Stimulated activated CD4-positive, alpha-beta T cell treated with anti-CD3 and anti-CD28 coated beads, Interleukin-2, amount 100 ng/mL, for 24 hours (primary cell): ENCODE results near the gene LHPP.
A peak's percentile ranks its signal among the peaks of the same experiment; 100 is the strongest.

Experiments
- DNase-seq, 2 donors: peaks; one replicate each; pipeline ENCODE4 v3.0.0-alpha.2; 2020

LHPP gene

DNA sequence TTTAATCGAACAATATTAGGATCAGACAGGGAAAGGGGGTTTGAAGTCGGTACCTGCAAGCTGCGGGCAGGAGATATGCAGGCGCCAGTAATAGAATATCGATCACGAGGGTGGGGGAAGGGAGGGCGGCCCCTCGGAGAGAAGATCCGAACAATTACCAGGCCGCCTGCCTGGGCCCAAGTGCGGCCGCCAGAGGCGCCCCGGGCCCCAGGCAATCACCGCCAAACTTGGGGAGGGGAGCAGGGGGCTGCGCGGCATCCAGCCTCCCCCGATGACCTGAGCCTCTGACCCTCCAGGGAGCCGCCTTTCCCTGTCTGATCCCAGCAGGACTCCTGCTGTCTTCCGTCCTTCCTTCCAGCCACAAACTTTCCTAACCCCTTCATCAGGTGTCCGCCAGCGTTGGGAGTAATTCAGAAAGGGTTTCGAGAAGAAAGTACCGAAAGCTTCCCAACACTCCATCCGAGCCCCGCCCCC, 12.9 kb upstream of the LHPP start:
- no peak for DNase-seq

DNA sequence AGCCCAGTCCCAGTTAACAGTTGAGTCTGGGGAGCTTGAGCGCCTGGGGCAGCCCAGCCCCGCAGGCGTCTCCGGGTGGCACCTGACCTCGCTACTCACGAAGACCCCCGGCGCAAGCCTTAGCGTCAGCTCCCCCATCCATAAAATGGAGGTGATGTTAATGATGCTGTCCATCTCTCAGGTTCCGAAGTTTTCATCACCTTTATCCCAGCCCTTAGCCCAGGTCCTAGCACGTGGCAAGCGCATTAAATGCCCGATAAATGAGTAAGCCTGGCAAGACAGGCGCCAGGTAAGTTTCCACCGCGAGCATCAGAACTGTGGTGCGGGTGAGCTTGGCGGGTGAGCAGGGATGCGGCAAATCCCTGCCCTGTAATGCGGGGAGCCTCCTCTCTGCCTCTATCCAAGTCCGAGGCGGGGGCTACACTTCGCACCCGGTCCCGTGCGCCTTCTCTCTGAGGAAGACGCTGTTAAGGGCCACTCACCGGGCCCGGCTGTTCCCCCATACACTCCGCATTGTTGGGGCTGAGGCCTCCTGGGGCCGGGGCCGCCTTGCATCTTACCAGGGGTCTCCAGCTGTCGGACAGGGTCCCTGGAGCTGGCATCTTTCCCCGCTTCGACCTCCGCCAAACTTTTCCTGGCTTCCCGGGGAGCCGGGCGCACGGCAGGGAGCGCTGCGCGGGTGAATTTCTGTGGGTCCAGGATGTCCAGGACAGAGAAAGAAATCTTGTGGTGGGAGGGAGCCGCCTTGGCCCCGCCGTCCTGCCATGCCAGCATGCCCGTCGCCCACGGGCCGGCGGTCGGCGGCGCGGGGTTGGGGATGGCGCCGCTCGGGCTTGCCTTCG, 12.2 kb upstream of the LHPP start:
- no peak for DNase-seq

DNA sequence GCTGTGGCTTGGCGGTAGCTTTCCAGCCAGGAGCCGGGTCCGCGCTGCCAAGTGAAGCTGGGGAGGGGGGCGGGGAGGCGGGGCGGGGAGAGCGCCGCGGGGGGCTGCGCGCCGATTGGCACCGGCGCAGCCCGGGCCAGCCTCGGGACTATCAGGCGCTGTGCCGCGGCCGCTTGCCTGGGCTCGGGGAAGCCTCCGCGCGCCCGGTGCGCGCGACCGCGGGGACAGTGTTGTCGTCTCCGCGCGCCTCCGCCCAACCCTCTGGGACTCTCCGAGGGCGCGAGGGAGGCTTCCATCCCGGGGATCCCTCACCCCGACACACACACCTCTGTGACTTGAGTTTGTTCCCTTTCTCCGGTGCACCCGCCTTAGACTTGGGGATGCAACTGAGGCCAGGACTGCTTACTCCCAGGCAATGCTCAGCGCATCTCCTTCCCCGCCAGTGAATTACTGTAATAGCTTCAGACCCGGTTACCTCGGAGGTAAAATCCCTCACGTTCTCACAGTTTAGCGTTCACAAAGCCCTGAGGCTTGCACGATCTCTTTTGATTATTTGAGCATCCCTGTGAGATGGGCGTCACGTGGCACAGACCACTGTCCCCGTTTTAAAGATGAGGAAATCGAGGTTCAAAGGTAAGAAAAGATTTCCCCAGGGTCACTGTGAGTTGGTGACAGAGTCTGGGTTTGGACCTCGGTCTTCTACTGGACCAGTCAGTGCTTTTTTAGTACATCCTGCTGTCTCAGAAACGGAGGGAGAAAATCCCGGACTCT, 11.4 kb upstream of the LHPP start, which contains the start of gene NKX1-2:
TSS of gene NKX1-2 (minus strand) at position 24 of the 771 bp plus-strand sequence. CDS start 92 bp downstream, outside the sequence.
- peak in 1 of 2 donors; percentile 46 for DNase-seq

DNA sequence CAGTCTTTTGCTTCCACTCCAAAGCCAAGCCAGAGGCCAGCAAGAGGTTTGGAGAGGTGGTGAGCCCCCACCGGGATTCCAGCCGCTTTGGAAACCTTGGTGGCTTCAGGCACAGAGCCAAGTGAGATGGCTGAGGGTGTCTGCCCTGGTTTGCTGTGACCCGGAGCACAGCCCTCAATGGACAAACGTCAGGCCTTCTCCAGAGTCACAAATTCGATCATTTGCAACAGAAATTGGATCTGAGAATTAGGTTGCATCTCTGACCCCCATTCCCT, 10.9 kb upstream of the LHPP start:
- no peak for DNase-seq

DNA sequence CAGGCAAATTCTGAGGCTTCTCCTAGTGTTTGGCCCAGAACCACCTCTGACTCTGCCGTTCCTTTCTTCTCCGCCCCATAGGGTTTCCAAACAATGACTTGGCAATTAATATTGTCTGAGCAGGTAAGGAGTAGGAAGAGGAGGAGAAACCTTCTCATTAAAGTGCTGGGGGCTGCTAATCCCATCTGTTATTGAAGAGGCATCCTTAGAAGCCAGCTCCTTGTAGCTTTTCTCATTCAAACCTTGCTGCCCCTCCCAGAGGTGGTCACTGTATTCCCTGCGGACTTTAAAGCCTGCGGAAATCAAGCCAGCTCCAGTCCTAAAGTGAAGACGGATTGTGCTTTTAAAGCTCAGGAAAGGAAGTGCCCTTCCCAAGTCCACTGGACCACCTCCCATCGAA, 10.3 kb upstream of the LHPP start:
- DNase-seq = no peak

DNA sequence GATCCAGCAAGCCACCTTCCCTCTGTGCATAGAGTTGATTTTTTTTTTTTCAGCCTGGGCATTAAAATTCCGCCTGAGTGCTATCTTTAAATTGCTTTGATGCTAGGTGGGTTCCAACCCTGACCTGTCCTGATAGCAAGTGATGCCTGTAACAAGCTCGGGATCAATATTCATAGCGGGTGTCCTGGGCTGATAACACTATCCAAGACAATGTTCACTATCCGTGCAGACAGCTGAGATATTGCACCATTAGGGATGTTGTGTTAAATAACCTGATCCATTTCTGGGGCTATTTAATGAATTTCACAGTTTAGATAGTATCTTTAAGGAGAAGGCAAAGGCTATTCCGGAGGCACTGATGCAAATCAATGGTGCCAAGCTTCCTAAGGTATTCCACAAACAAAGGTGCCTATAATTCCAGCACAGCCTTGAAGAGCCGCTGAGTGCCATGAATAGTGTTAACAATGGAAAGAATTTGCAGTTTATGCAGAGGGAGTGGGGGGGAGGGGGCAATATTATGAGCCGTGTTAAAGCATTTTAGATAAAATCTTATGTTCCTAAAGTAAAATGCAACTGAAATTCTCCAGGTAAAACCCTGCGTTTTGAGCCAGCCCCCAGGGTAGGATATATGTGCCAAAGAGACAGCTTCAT, 7.5 kb upstream of the LHPP start:
- DNase-seq = no peak

DNA sequence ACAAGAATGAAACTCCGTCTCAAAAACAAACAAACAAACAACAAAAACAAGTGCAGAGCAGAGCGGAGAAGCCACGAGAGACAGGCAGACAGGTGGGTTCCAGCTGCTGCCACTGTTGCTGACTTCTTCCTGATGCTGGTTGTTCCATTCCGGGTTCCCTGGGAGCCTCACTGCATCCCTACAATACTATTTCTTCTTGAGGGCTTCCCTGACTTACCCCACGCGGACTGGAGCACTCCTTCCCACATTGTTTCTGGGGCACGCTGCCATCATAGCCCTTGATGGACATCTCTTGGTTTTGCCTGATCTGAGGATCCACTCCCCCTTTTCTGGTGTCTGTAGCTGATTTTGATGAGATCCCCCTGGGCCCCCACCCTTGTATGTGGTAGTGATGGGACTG, 6.2 kb upstream of the LHPP start:
- no peak for DNase-seq

DNA sequence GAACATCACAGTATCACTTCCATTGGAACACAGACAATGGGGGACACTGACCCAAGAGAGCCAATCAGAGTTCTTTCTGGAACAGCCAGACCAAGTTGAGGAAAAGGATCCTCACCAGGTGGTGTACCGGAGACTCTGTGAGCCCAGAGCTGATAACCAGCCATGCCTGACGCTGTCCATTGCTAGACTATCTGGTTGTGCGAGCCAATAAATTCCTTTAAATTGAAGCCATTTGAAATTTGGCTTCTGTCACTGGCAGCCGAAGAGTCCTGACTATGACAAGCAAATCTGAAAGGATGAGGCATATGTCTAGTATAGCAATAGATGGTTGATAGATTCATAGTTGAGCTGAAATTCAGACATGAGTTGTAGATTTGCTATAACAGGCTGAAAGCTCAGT, 3.1 kb upstream of the LHPP start:
- DNase-seq = no peak

DNA sequence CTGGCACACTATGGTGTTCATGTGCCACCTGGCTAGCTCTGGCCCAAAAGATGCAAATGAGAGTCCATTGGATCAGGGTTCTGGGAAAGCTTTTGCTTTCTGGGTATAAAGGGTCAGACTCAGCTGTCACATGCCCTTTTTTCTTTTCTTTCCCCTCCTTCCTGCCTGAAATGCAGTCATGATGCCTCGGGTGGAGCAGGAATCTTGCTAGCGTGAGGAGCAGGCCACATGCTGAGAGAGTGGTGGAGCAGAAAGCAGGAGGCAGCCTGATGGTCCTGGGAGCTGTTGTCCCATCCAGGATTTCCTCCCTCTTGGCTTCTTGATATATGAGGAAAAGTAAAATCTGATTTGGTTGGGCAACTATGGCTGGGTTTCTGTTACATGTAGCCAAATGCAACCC, 2.7 kb upstream of the LHPP start:
- DNase-seq = no peak

DNA sequence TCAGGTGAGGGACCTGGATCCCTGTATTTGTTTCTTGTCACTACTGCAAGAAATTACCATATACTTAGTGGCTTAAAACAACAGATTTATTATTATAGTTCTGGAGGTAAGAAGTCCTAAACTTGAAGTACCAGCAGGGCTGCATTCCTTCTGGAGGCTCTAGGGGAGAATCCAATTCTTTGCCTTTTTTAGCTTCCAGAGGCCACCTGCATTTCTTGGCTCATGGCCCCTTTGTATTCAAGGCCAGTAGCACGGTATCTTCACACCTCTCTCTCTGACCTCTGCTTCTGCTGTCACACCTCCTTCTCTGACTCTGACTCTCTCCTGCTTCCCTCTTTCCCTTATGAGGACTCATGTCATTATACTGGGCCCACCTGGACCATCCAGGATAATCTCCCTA, 2.2 kb upstream of the LHPP start:
- DNase-seq = no peak

DNA sequence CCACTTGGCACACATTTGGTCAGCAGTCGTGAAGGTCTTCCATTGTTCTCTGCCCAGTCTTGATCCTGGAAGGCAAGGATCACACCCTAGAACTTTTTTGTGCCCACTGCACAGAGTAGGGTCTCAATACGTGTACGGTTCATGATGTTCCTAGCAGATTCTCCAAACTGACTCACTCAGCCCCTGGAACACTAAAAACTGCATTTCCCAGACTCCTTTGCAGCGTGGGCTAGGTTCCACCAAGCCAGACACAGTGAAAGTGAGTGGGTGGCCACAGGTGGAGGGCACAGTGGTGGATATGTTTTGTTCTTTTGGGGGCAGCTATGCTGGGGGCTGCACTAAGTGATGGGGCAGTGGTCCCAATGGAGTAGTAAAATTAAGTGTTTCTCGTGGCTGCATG, 1.5 kb upstream of the LHPP start:
- DNase-seq = no peak

DNA sequence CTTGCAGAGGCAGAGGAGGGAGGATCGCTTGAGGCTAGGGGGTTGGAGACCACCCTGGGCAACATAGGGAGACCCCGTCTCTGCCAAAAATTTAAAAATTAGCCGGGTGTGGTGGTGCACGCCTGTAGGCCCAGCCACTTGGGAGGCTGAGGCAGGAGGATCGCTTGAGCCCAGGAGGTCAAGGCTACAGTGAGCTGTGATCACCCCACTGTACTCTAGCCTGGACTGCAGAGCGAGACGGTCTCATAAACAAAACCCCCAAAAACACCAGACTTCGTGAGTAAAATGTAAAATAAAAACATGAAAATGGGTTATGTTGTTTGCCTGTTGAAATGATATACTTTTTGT, 699 bp downstream of the LHPP start:
- DNase-seq = no peak

DNA sequence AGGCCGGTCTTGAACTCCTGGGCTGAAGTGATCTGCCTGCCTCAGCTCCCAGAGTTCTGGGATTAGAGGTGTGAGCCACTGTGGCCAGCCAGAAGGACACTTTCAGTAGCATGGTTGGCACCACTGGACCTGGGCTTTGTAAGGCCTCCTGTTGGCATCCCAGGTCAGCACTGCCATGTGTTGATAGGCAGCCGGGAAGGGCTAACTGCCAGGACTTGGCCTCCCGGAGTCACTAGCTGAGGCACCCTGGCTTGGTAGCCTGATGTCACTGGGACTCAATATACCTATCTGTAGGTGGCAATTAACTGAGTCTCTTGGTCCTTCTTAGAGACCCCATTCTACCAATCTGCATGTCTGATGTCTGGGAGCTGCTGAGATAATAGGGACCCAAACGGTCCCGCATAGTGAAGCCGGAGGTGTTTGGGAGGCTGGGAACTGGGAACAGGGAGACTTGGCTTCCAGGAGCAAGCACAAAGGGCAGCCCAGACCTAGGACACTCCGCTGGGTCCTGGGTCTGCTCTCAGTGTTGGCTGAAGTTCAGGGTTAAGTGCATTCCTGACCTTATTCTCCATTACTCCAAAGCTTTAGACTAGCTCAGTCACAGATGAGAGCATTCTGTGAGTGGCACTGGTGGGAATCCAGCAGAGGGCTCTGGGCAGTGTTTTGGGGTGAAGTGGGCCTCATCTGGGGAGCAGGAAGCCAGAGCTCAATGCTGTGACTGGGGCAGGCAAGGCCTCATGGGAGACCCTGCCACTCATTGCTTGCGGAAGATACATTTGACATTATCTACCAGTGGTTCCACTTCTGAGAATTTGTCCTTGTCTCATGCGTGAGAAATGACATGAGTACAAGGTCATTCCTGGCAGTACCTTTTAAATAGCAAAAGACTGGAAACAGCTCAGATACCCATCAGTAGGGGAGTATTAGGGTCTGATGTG, 2.7 kb downstream of the LHPP start:
- no peak for DNase-seq

DNA sequence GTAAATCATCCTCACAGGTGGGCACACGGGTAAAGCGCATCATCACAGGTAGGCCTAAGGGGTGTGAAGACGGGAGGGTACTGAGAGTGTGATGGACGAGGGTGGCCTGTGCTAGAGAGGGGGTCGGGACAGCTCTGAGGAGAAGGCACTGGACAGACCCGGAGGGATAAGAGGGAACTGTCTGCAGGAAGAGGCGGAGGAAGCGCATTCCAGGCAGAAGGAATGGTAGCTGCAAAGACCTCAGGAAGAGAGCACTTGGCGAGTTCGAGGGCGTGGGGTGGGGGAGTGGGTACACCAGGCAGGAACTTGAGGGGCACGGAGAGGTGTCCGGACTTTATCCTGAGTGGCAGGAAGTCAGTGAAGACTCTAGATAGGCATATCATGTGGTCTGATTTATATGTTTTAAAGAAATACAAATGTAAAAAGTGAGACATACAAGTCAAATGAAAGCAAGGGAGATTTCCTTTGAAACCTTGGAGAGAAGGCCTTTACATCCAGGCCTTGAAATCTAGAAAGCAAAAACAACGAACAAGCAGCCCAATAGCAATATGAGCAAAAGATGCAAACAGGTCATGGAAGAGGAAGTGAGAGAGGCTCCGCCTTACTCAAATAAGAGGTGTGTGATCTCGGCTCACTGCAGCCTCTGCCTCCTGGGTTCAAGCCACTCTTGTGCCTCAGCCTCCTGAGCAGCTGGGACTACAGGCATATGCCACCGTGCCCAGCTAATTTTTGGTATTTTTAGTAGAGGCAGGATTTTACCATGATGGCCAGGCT, 3.6 kb downstream of the LHPP start:
- no peak for DNase-seq

DNA sequence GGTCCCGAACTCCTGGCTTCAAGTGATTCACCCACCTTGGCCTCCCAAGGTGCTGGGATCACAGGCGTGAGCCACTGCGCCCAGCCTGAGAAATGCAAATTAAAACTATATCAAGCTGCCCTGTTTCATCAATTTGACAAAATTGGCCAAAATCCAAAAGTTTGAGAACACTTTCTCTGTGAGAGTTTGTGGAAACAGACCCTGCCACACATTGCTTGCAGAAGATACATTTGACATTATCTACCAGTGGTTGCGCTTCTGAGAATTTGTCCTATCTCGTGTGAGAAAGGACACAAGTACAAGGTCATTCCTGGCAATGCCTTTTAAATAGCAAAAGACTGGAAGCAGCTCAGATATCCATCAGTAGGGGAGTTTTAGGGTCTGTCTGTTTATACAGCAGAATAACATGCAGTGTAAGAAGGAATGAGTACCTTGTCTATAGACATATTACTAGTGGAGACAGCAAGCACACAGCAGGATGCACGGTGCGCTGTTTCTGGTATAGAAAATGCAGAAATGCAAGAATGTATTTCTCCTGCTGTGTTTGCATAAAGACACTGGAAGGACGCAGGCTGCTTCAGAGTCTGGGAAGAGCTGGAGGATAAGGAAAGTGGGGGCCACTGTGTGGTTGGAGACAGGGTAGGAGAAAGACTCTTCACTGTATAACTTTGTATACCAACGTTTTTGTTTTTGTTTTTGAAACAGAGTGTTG, 4.3 kb downstream of the LHPP start:
- DNase-seq = no peak

DNA sequence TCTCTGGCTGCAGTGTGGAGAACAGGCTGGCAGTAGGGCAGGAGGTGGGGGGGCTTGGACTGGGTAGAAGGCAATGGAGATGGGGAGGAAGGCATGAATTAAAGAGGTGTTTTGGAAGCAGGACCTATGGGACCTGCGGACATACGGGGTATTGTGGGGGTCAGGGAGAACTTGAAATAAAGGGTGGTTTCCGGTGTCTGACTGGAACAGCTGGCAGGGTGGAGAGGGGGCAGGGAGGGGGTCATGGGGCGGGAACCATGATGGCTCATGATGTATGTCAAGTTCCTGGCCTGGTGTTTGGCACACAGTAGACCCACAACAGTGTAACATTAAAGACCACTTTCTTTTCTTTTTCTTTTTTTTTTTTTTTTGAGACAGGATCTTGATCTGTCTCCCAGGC, 5.5 kb downstream of the LHPP start:
- DNase-seq = no peak

DNA sequence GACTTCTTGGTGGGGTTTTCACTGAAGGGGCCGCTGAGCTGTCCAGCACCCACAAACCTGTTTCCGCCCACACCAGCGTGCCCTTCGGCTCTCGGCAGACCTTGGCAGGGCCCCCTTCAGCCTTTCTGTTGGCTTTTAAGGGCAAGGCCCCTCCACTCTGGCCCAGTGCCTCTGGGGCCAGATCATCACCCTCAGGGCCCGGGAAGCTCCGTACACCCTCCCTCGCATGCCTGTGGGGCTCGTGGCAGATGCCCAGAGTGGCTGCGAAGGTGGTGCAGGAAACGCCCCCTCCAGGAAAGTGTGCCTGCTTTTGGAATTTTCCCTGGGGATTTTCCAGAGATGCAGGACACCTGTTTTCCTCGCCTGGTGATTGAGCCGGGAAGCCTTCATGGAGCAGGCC, 7.0 kb downstream of the LHPP start:
- DNase-seq = no peak

DNA sequence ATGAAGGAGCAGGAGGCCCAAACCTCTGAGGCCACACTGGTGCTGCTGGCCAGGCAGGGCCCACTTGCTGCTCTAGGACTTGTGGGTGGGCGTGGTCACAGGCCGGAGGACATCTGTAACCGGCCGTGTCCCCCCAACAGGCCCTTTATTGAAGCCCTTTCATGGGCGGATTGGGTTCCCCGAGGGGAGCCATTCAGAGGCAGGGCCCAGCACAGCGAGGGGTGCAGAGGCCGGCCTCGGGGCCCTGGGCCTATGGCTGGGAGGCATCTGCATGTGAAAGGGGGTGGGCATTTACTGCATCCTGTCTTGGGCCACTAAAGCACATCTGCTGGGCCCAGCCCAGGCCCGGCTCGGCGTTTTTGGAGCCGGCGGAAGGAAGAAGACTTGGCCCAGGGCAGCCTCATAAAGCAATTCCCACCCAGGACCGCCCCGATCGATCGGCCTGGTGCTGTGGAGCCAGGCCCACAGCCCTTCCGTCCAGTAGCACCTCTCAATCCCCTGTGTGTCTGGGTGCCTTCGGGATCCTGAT, 8.4 kb downstream of the LHPP start:
- DNase-seq = no peak

DNA sequence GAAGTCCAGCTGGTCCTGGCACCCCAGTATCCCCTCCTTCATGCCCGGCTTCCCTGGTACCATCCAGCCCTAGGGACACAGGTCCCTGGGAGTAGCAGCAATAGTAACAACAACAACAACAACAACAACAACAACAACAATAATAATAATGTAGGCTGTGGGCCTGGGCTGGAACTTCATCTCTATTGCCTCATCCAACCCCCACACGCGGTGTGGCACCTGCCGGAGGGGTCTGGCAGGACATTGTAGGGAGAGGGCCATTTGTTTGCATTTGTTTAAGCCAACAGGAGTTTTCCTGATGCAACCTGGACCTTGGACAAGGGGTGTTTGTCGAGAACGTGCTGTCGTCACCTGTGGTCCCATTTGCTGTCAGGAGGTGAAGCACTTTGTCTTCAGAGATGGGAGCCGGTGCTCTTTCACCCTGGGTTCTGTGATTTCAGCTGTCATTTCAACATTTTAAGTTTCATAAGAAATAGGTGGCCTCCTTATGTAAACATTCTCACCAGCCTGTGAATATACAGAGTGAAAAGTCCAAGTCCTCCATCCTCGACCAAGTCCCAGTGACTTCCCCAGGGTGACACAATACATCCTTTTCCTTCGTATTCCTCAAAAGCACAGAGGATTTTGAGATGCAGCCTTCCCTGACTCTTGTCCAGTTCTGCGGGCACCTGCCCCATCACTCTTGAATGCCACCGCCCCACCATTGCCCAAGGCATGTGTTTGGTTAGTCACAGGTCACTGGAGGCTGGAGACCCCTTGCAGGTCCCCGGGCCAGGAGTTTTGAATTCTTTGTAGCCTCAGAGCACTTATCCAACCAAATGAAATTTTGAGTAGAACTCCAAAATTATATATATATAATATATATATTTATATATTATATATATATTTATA, 9.2 kb downstream of the LHPP start:
- DNase-seq = no peak

DNA sequence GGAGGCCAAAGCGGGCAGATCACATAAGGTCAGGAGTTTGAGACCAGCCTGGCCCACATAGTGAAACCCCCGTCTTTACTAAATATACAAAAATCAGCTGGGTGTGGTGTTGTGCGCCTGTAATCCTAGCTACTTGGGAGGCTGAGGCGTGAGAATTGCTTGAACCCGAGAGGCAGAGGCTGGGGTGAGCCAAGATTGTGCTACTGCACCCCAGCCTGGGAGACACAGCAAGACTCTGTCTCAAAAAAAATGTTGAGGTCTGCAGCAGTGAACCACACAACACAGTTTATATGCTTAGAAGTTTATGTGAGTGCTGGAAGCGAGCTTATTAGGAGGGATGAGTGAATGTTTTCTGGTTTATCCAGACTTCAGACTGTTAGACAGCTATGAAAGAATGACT, 10.4 kb downstream of the LHPP start:
- no peak for DNase-seq
